GM21717 (cell line): ENCODE data around the gene CCL11.
"Not testable (repeated sequence)": the region's sequence is repeated elsewhere in the genome, so short reads cannot be mapped to it uniquely, and the experiment has no call there.

Experiments used
- ATAC-seq: cut with Tn5 transposase; IDR thresholded peaks from one replicate; pipeline ENCODE4 v1.9.1; 2021; ENCODE audit warnings: mild to moderate bottlenecking, moderate library complexity; ENCODE audit not compliant: unreplicated experiment

CCL11 gene

GRCh38 chr17:34305606-34306005 is 20.1 kb downstream of the CCL11 start:
- ATAC-seq = no peak

GRCh38 chr17:34306466-34306865 is 20.9 kb downstream of the CCL11 start:
- no peak for ATAC-seq

GRCh38 chr17:34307110-34307509 is 21.6 kb downstream of the CCL11 start:
- no peak for ATAC-seq

DNA sequence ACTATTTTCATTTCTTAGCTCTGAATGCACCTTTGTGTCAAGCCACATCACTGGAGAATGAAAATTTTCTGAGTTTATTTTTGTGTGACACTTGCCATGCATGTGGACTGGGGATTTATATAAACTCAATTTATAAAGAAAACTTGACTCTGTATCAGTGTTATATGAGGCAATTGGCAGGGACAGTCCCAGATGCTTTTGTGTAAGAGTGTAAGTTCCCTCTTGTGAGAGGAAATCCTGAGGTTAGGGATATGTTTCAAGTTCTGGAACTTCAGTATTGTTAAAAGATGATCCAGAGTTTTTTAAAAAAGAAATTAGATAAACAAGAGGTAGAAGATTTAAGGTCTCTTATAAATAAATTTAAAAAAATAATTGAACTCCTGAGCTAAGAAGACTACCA is 22.8 kb downstream of the CCL11 start:
- no peak for ATAC-seq

DNA sequence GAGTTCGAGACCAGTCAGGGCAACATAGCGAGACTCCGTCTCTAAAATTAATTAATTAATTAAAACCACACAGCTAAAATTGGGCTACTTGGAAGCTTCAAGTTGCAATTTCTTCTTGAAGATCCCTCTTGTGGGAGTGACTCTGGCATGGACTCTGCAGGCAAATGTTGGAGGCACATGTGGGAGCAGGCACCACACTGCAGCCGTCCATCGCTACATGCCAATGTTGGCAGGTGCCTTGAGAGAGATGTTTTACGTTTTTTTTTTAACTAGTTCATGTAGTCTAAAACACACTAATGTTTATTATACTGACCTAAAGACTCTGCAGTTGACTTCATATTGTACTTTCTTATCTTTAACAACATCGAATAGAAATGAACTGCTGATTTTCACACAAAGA is 25.7 kb downstream of the CCL11 start:
- no peak for ATAC-seq

DNA sequence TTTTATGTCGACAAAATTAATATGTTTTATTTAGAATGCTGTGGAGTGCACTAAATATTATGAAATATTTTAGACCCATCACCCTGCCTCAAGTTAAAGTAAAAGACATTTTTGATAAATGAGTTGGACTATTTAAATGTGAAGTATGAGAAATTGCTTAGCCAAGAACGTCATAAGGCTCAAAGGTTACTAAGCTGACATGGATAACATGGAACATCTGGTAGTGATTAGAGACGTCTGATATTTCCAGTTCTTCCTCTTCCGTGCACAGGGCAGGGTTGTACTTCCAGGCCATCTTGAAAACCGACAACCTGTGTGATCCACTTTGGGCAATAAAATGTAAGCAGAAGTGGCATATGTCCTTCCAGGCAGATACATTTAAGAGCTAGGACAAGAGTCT is 26.5 kb downstream of the CCL11 start:
- no peak for ATAC-seq

GRCh38 chr17:34313164-34313563 is 27.6 kb downstream of the CCL11 start:
- no peak for ATAC-seq

GRCh38 chr17:34314279-34314678 is 28.7 kb downstream of the CCL11 start:
- no peak for ATAC-seq

- no peak for ATAC-seq
Measured at GRCh38 chr17:34318474-34318873, 32.9 kb downstream of the CCL11 start.

GRCh38 chr17:34319039-34319483 is 33.5 kb downstream of the CCL11 start, which contains the start of gene CCL8:
CCL8 (plus strand) TSS chr17:34319435; CDS start chr17:34319502, 67 bp downstream.
- ATAC-seq = no peak

GRCh38 chr17:34321964-34322363 is 36.4 kb downstream of the CCL11 start:
- no peak for ATAC-seq

- ATAC-seq = not testable (repeated sequence)
Measured at GRCh38 chr17:34327580-34327979, 42.0 kb downstream of the CCL11 start.

- ATAC-seq = no peak
Measured at GRCh38 chr17:34337701-34338100, 52.2 kb downstream of the CCL11 start.
